ENCODE measurements around the gene CLIP1. TPM values are rescaled to one million over a fixed set of nuclear protein-coding genes. Genes with fewer than 3 reads are reported as not detected.
A peak's percentile ranks its signal among the peaks of the same experiment; 100 is the strongest.
"Not testable (repeated sequence)": the region's sequence is repeated elsewhere in the genome, so short reads cannot be mapped to it uniquely, and the experiment has no call there.

The CLIP1 gene
- total RNA-seq, 1 donor from 2014 or later, result 55.8 TPM

DNA sequence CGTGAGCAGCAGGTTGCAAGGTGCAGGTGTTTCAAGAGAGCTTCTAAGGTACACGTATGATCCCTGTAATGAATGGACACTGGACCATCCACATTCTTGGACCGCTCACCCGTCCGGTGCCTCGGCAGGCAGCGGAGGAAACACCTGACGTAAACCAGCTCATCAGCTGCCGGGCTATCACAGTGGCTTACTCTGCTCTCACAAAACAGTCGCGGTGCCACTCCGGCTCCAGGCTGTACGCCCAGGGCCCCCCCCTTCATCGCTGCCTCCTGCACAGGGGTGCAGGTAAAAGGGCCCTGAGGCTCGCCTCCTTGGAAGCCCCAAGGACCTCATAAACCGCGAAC is 156.6 kb downstream of the CLIP1 start:
- Mint-ChIP-seq H3K36me3 (ENCODE audit: low read depth) (peaks cover 4% of the 10 kb centered on the region), H3K4me1 (peaks cover 20% of the 10 kb centered on the region), H3K27me3 (ENCODE audit: low read depth) (peaks cover 8% of the 10 kb centered on the region), H3K27ac (ENCODE audit: unreplicated experiment) (peak overlapping the region; percentile 96), H3K9me3 (peaks cover 2% of the 10 kb centered on the region), H3K4me3 (peak overlapping the region; percentile 97)
- no peak for DNase-seq (ENCODE audit: low read depth, low spot score)
- no peak for TF ChIP-seq CTCF (conservative IDR thresholded peaks at IDR 0.05)

GRCh38 chr12:122265476-122265875 is 157.0 kb downstream of the CLIP1 start:
- Mint-ChIP-seq H3K4me3 (peak overlapping the region; percentile 97), H3K27ac (ENCODE audit: unreplicated experiment) (peak overlapping the region; percentile 96), H3K9me3 (peaks cover 2% of the 10 kb centered on the region), H3K36me3 (ENCODE audit: low read depth) (peaks cover 4% of the 10 kb centered on the region), H3K27me3 (ENCODE audit: low read depth) (peaks cover 8% of the 10 kb centered on the region), H3K4me1 (peaks cover 20% of the 10 kb centered on the region)
- no peak for TF ChIP-seq CTCF (conservative IDR thresholded peaks at IDR 0.05)
- no peak for DNase-seq (ENCODE audit: low read depth, low spot score)

- not testable (repeated sequence) for H3K9me3 Mint-ChIP-seq; H3K27me3 Mint-ChIP-seq (ENCODE audit: low read depth); H3K4me1 Mint-ChIP-seq; DNase-seq (ENCODE audit: low read depth, low spot score); H3K36me3 Mint-ChIP-seq (ENCODE audit: low read depth)
- H3K27ac Mint-ChIP-seq (ENCODE audit: unreplicated experiment), result peak overlapping the region; percentile 62
- H3K4me3 Mint-ChIP-seq, result peak overlapping the region; percentile 25
Measured at GRCh38 chr12:122260735-122261134, 161.7 kb downstream of the CLIP1 start.

DNA sequence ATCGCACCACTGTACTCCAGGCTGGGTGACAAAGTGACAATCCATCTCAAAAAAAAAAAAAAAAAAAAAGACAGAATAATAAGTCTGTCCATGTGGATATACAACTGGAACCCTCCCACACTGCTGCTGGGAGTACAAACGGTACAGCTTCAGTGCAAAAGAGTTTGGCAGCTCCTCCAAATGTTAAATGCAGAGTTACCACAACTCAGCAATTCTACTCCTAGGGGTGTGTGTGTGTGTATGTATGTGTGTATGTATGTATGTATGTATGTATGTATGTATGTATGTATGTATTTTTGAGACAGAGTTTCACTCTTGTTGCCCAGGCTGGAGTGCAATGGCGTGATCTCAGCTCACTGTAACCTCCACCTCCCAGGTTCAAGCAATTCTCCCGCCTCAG is 163.5 kb downstream of the CLIP1 start:
- not testable (repeated sequence) for H3K4me1 Mint-ChIP-seq; H3K4me3 Mint-ChIP-seq; H3K27me3 Mint-ChIP-seq (ENCODE audit: low read depth); H3K27ac Mint-ChIP-seq (ENCODE audit: unreplicated experiment); DNase-seq (ENCODE audit: low read depth, low spot score); H3K36me3 Mint-ChIP-seq (ENCODE audit: low read depth); H3K9me3 Mint-ChIP-seq

DNA sequence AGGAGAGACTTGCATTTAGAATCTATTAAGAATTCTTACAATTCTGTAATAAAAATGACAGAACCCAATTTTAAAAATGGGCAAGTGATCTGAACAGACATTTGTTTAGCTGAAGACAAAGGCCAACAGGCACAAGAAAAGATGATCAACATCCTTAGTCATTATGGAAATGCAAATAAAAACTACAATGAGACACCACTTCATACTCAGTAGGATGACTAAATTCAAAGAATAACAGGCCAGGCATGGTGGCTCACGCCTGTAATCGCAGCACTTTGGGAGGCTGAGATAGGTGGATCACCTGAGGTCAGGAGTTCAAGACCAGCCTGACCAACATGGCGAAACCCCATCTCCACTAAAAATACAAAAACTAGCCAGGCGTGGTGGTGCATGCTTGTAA is 164.0 kb downstream of the CLIP1 start:
- H3K4me1 Mint-ChIP-seq; H3K27ac Mint-ChIP-seq (ENCODE audit: unreplicated experiment); DNase-seq (ENCODE audit: low read depth, low spot score); H3K9me3 Mint-ChIP-seq; H3K27me3 Mint-ChIP-seq (ENCODE audit: low read depth); H3K36me3 Mint-ChIP-seq (ENCODE audit: low read depth); H3K4me3 Mint-ChIP-seq: not testable (repeated sequence)

DNA sequence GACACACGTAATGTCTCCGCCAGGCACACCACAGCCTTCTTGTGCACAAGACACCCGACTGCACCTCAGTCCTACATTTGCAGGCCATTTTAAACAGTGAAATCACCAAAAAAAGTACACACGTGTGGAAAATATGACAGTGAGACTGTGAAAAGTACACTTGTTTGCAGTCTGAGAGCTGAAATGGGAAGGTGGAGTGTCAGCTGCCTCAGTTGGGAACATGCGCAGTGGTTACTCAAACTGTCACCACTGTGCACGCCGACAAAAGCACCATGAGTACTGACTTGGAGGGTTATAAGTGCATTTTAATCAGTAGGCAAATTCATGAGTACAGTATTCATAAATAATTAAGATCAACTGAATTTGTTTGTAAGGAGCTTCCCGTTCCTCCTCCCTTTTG is 171.9 kb downstream of the CLIP1 start:
- no peaks in the 10 kb centered on the region for H3K36me3 Mint-ChIP-seq (ENCODE audit: low read depth)
- H3K4me3 Mint-ChIP-seq, result no peak overlapping the region
- DNase-seq (ENCODE audit: low read depth, low spot score), result no peak
- no peak for TF ChIP-seq CTCF (conservative IDR thresholded peaks at IDR 0.05)
- no peaks in the 10 kb centered on the region for H3K27me3 Mint-ChIP-seq (ENCODE audit: low read depth)
- H3K27ac Mint-ChIP-seq (ENCODE audit: unreplicated experiment), result no peak overlapping the region
- no peaks in the 10 kb centered on the region for H3K4me1 Mint-ChIP-seq
- H3K9me3 Mint-ChIP-seq, result no peaks in the 10 kb centered on the region

- H3K4me3 Mint-ChIP-seq, result no peak overlapping the region
- no peak for DNase-seq (ENCODE audit: low read depth, low spot score)
- H3K9me3 Mint-ChIP-seq, result no peaks in the 10 kb centered on the region
- no peaks in the 10 kb centered on the region for H3K27me3 Mint-ChIP-seq (ENCODE audit: low read depth)
- H3K36me3 Mint-ChIP-seq (ENCODE audit: low read depth), result no peaks in the 10 kb centered on the region
- H3K27ac Mint-ChIP-seq (ENCODE audit: unreplicated experiment), result no peak overlapping the region
- H3K4me1 Mint-ChIP-seq, result no peaks in the 10 kb centered on the region
- no peak for TF ChIP-seq CTCF (conservative IDR thresholded peaks at IDR 0.05)
Measured at GRCh38 chr12:122250047-122250446, 172.4 kb downstream of the CLIP1 start.

All from neural crest cell (in vitro differentiated cells).